NCI-H460 (cell line): Measurements from ENCODE around the gene IL17RA. TPM values are rescaled to one million over a fixed set of nuclear protein-coding genes. Genes with fewer than 3 reads are reported as not detected.

Experiments
- DNase-seq: peaks from one replicate; pipeline ENCODE4 v3.0.0-alpha.2; 2016; ENCODE audit warnings: low read depth; ENCODE audit errors: extremely low read depth
- total RNA-seq: library from RNA; depleted of rRNA; stranded (reverse); fragments of >200 nt; shearing (Covaris generic); gene quantifications from 2 replicates; pipeline ENCODE4 v1.2.3, GENCODE V29; 2014

Gene IL17RA
- total RNA-seq, 1 experiment from 2014 or later: 3.4 TPM

DNA sequence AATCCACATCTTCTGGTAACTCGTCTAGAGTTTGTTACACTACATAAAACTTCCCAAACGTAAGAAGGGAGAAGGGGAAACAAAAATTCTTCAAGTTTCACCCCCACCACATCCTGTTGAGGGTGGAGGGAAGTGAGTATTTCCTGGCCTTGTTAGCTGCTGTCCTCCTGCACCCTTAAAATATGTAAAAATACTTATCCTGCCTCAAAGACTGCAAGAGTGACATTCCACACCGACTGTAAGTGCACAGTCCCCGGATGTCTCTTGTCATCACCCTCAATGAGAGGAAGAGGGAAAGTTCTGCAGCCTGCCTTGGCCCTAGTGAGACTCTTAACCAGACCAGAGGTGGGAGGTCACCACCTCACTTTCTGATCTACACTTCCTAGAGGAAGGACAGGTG, 33.1 kb downstream of the IL17RA start:
- no peak for DNase-seq

DNA sequence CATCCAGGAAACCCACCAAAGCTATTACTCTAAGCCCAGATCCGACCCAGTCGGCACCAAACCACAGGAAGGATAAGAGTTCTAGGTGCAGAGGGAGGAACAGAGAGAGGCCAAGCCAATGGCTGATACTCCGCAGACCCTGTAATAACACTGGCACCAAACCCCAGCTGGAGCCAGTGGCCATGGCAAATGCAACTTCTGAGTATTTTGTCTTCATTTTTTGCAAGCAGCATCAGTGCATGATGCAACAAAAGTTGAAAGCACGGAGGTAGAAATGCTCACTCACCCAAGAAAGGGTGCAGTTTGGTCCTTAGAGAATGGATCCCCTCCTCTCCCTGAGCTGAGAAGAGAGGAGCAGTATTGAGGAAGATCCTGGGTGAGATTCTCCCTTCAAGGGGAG, 33.5 kb downstream of the IL17RA start:
- no peak for DNase-seq

DNA sequence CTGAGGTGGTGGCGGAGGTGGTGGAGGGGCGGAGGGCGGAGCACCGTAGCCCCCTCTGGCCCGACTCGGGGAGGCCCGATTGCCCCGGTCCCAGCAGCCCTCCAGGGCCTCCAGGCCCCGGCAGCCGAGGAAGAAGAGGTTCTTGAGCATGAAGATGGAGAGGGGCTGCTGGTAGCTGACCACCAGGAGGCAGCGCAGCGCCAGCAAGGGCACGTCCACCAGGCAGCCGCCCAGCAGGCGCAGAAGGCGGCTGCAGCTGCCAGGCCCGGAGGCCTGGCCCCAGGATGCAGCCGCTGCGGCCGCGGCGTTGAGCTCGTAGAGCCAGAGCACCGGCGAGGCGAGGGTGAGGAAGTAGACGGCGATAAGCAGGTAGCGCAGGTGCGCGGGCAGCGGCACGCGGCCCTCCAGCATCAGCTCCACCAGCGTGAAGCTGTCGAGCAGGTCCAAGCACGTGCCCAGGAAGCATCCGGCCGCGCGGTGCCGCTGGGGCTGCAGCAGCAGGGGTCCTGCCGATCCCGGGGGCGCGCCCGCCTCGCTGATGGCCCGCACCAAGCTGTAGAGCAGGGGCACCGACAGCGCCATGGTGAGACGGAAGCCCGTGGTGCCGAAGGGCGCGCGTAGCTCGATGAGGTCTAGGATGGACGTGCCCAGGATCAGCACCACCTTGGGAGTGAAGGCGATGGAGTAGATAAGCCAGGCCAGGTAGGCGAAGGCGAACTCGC, 34.8 kb downstream of the IL17RA start:
- DNase-seq: no peak

DNA sequence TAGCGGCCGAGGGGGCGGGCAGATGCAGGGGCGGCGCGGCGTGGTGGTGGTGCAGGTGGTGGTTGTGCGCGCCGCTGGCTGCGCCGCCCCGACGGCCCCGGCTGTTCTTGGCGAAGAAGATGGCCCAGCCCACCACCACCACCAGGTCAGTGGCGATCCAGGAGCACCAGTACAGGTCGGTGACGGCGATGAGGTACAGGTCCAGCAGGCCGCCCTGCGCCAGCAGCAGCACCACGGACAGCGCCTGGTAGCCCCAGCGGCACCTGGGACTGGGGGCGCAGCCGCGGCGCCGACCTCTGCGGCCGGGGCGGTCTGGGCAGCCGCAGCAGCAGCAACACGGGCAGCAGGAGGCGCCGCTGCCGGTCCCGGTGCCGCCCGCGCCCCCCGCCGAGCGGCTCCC, 35.5 kb downstream of the IL17RA start:
- DNase-seq: peak; percentile 40

DNA sequence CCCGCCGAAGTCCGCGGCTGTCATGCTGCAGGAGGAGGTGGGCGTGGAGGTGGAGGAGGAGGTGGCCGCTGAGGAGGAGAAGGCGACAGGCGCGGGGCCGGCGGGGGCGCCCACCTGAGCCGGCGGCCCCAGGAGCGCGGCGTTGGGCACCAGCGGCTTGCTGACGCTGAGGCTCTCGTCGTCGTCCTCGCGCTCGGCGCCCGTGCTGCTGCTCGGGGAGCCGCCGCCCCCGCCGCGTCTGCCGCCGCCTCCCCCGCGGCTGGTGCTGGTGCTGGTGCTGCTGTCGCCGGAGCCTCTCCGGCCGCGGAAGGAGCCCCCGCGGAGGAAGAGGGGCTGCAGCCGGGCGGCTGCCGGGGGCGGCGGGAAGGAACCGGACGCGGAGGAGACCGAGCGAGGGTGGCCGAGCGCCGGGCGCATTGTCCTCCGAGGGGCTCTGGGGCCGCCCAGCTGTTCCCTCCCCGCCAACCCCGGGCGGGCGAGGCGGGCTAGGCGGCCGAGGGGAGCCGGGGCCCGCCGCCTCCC, 36.0 kb downstream of the IL17RA start:
- DNase-seq: no peak

DNA sequence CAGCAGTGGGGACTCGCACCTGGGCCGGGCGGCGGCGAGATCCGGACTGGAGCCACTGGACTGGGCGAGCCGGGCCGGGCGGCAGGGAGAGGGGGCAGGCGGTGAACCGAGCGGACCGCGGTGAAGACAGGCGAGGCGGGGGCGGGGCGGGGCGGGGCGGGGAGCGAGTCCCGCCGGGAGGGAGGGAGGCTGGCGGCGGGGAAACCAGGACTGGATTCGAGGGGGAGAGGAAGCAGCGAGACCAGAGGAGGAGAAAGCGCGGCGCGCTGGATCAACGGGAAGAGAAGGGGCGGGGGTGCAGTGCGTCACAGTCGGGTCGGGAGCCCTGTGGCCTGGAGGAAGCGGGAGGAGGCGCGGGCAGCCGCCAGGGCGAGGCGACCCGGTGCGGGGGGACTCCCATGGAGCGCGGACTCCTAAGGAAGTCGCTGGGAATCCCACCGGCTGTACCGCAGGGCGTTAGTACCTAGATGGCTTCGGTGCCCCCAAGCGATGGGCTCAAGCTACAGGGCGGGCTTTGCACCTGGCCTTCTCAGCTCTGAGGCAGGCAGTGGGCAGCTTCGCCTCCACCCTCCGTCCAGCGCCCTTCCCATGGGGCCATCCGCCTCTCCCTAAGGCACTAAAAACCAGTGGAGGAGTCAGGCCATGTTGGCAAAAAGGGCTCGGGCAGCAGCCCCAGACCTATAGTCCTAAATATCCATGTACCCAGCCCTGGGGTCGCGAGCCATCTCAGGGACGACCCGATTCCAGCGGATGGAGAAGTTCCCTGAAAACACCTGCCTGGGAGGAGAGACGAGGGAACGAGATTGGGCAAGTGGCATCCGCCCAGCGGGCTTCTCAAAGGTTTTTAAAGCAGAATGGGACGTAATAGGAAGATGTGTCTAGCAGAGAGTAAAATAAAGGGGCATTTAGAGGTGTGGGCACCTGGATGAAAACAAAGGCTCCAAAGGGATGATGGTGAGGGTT, 36.7 kb downstream of the IL17RA start, which contains the start of gene TMEM121B:
TSS of gene TMEM121B (minus strand) at position 128 of the 963 bp plus-strand sequence. CDS start 233 bp downstream, outside the sequence.
- DNase-seq: peak; percentile 8

DNA sequence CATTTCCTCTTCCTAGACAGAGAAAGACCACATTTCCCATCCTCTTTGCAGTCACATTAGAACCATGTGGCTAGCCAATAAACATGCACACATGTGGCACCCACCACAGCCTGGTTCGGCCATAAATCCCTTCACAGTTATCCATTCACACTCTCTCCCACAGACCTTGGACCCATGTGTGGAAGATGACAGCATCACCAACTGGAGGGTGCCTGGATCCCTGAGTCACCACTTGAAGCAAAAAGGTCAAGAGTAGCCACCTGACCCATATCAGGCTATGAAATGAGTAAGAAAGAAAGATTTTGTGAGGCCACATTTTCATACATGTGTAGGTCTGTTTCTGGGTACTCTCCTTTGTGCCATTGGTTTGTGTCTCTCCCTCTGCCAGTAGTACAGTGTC, 45.4 kb downstream of the IL17RA start:
- no peak for DNase-seq

DNA sequence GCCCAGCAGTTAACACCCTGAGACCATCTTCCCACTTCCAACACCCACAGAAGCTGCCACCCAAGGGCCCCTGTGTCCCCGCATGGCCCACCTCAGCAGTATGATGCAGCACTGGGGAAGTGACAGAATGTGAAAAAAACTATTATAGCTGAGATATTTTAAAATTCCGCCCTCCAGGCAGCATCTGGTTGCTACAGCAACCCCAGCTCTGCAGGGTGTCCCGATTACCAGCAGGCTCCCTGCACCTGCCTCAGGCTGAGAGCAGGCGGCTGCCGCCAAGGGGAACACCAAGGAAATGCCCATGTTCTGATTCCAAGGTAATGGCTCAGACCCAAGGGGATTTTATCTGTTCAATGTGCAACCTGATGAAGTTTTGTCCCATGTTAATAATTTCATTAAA, 46.9 kb downstream of the IL17RA start:
- no peak for DNase-seq

DNA sequence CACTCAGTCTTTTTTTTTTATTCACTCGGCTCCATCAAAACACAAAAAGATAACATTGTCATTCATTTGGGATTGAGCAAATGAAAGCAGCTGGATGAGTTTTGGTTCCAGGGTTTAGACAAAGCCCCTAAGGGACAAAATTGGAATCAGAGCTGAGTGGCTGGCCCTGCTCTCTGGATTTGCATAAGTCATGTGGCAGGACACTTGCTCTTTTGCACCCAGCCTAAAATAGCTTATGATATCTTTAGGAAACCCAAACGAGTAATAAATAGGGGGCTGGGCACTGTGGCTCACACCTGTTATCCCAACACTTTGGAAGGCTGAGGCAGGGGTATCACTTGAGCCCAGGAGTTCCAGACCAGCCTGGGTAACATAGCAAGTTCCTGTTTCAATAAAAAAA, 47.3 kb downstream of the IL17RA start:
- DNase-seq: no peak

DNA sequence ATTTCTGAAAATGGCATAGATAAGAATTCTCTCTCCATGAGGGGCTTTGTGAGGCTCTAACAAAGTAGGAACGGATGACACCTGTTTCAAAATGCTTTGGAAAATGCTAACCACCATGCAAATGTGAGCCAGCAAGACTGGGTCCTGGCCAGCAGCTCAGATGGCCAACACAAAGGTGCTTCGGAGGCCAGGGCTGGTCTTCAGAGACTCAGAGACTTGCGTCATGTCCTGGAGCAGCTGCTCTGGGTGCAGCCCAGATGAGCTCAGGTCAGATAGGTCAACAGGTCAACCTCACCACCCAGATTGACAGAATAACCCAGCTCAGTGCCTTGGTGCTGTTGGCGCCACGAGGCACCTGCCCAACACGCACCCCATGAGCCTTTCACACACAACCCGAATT, 48.3 kb downstream of the IL17RA start:
- no peak for DNase-seq

DNA sequence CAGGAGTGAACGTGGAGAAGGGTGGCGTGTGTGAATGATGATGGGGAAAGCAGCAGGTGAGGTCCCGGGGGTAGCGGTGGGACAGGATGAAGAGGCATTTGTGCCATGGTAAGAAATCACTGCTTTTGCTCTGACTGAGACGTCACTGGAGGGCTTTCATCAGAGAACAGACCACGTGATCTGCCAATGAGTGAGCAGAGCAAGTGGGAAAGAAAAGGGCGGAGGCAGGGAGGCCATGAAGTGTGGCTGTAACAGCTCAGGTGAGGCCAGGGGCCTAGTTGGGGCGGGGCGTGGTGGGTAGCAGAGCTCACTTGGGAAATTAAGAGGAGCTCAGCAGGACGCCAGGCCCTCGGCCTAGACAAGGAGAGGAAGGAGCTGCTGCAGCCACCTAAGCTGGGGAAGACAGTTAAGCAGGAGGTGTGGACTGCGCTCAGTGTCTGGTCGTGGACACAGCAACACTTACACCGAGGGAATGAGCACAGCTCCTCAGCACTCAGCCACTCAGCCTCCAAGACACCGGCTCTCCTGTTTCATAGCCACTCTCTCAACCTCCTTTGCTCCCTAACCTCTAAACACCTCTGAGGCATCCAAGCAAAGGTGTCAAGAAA, 50.5 kb downstream of the IL17RA start:
- no peak for DNase-seq

DNA sequence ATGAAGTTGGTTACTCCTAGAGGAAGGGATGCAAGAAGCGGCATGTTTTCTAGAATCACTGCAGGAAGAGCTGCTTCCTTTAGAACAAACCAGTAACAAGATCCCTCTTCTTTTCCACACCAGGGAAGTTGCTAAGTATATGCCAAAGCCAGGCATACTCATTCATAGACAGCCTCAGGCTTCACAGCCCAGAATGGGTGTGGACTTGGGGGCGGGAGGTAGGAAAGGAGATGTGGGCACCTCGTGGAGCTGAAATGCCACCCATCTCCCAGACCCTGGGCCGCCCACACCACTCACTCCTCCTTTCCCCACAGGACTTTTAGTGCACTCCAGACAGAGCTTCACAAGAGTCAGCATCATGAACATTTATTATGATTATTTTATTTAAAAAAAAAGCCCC, 52.4 kb downstream of the IL17RA start:
- DNase-seq: no peak

DNA sequence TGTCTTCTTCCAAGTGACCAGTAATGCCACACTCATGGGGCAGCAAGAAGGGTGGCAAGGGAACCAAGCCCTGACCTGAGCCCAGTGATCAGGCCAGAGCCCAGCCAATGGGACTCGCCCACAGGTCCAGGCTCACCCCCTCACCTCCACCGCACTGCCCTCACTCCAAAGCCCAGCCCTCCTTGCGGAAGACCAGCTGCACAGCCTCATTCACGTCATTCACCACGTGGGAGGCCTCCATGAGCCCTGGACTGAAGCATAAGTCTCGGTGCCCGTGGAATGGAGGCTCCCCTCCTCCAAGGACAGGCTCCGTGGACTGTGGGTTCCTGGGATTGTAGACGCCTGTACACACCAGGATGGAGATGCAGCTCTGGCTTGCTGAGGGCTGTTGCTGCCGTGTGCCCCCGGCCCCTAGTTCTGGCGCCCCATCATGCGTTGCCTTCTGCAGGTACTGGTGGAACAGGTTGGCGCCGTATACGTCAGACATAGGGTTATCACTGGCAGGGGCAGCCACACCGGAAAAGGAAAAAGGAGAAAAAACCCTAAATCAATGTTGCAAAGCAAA, 53.1 kb downstream of the IL17RA start:
- DNase-seq: no peak

DNA sequence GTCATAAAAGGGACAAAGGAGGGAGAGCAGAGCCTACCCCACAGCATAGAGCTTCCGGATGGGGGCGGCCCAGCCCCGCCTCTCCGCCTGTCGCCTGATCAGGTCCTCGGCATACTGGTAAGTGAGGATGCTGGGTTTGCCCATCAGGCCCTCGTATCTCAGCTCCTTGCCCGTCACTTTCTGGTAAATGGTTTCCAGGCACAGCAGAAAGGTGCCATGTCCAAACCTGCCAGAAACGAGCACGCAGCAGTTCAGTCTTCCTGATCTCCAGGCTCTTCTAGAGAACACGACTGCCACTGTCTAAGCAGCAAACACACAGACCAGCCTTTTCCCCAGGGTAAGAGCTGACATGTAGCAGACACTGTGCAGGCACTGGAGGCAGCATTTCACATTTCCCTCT, 53.7 kb downstream of the IL17RA start:
- no peak for DNase-seq

DNA sequence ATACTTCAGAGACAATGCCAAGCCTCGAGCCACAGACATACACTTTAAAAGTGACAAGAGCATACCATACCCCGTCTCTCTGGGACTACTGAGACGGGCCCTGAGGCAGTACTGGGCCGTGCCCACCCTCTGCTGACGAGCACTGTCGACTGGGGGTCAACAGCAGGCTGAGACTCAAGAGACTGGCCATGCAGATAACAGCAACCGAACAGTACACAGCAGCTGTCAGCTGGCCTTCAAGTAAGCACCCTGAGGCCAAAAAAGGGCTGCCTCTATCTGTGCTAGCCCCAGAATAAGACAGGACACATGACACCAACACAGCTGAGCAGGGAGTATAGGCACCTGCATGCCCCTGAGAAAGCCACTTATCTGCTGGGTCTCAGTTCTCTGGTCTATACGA, 55.2 kb downstream of the IL17RA start:
- DNase-seq: no peak

DNA sequence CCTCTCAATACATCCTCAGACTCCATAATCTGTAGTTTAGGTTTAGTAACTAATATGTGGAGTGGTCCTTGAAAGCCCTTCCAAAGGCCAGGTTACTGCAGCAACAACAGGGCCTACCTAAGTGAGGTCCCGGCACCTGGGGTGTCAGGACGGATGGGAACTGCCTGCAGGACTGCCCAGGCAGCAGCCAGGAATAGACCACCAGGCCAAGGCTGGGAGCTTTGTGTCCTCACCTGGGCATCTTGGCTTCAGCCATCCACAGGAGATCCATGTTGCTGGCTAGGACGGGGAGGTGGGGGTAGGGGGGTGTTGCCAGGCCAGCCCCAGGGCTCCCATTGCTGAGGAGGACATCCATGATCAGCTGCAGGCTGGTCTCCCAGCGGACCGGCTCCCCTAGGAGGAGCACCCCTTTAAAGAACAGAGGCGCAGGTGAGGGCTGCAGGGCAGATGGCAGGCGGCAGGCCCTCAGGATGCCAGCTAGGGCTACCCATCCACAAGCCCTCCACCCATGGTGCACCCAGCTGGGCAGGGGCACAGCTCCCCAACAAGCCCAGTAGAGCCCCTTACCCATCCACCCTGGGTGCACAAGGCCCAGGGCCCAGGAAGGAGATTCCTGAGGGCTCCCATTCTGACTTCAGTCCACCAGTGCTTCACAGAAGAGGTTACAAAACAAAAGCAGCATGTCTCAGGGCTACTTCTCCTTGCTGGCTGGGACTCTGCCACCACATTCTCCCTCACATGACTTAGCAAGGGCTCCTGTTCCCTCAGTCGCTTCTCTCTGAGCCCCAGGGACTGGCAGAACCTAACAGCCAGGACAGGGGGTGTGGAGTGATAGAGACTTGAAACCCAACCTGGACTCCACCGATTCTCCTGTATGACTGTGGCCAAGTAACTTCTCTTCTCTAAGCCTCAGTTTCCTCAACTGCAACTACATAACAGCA, 56.3 kb downstream of the IL17RA start:
- no peak for DNase-seq

DNA sequence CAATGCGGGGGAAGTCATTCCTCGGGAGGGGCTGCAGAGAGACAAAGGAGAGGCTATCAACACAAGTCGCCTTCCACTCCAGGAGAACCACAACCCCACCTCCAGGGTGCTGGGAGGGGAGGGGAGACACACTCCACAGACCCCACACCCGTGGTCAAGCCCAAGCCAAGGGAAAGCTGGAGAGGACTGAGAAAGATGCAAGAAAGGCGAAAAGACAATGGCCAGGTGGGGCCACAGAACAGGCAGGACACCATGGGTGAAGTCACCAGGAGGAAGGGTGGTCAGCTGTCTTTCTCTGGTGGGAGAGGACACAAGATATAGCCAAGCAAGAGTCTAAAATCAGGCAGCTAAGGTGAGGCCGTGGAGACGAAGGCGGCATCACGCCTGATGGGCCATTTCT, 58.3 kb downstream of the IL17RA start:
- no peak for DNase-seq

DNA sequence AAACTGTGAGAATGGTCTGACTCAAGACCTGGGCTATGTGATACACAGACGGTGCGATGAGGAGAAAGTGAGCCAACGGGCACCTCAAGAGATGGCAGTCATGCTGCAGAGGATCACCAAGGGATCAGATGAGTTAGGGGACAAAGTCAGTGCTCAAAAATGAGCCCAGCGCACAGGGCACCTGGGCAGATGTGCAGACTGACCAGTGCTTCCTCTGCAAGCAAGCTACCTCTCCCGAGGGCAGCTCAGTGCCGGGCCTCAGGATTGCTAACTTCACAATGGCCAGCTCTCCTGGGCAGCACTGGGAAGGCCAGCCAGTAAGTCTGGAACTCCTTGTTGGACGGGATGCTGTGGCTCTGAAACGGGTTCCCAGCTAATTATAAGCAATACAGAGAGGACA, 59.0 kb downstream of the IL17RA start:
- DNase-seq: no peak

DNA sequence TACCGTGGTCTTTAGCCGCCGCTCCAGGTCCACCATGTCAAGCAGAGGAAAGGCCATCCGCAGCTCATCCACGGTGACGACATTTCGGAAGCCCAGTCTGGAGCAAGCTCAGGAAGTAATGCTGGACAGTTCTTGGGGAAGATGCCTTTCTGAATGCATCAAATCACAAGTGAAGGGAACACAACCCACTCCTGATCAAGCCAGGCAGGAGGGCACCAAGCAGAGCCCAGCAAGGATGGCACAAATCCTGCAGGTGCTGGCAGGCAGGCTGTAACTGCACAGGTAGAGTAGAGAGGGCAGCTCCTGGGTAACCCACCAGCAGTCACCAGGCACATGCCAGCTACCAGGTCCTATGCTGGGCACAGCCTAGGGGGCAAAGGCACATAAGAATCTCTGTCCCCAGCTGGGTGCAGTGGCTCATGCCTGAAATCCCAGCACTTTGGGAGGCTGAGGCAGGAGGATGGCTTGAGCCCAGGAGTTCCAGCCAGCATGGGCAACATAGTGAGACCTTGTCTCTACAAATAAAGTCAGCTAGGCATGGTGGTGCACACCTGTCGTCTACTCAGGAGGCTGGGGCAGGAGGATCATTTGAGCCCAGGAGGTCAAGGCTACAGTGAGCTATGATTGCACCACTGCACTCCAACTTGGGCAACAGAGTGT, 60.4 kb downstream of the IL17RA start:
- DNase-seq: no peak
